ENCODE results near the gene MINK1.
"Not testable (repeated sequence)": the region's sequence is repeated elsewhere in the genome, so short reads cannot be mapped to it uniquely, and the experiment has no call there.

MINK1 gene

DNA sequence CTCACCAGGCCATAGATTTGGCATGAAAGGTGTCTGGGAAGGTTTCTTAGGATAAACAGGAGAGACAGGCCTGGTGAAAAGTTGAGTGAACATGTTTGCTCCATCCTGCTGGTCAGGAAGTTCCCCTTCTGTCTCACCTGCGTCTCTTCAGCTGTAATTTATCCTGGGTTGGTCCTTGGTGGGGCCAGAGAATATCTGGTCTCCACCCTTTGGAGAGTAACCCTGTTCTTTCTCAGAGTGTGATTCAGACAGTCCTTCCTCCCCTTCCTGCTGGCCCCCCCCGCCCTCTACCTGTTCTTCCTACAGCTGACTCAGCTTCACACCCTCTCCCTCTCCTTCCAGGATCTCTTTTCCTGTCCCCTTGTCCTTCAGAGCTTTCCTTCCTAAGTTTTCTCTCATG, 17.1 kb downstream of the MINK1 start:
- no peak for DNase-seq

GRCh38 chr17:4851084-4851483, 17.9 kb downstream of the MINK1 start:
- no peak for DNase-seq

DNA sequence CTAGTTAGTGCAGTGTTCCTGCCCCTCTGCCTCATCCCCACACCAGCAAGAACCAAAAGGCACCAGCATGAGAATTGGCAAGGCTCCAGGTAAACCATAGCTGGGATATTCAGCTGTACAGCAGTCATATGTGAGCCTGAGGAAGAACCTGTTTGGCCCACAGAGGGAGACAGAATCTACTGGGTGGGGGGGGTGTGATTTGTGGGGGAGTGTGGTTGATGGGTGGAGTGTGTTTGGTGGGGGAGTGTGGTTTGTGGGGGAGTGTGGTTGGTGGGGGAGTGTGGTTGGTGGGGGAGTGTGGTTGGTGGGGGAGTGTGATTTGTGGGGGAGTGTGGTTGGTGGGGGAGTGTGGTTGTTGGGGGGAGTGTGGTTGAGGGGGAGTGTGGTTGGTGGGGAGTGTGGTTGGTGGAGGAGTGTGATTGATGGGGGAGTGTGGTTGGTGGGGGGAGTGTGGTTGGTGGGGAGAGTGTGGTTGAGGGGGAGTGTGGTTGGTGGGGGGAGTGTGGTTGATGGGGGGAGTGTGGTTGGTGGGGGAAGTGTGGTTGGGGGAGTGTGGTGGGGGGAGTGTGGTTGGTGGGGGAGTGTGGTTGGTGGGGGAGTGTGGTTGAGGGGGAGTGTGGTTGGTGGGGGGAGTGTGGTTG, 19.5 kb downstream of the MINK1 start:
- DNase-seq = peak in 1 of 4 experiments; percentile 14

- no peak for DNase-seq
Observed at GRCh38 chr17:4853208-4853671, 20.1 kb downstream of the MINK1 start.

- no peak for DNase-seq
Observed at GRCh38 chr17:4854111-4854681, 21.1 kb downstream of the MINK1 start.

DNA sequence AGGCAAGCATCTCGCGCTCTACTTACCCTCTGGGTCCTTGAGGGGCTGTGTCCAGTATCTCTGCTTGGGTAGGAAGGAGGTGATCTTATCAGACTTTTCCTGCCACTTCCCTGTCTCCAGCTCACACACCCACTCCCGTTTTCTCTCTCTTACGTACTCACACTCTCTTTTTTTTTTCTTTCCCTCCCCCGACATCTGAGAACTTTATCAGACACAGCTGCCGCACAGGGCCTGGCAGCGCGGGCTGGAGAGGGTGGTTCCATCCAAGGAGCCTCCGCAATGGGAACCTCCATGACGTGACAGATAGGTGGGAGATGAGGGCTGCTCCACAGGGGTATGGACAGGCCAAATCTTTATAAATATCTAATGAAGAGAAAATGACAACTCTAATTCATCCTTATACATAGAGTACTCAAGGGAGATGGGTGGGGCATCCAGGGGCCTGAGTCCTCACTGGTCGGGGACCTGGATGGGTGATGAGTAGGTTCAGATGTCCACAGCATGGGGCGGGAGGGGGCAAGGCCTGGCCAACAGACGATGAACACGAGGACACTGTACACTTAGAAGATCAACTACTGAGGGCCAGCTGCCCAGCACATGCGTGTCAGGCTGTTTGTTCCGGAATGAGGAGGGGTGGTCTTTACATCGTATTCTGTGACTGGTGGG, 23.3 kb downstream of the MINK1 start:
- DNase-seq = no peak

- DNase-seq = no peak
Observed at GRCh38 chr17:4856937-4857314, 23.8 kb downstream of the MINK1 start.

DNA sequence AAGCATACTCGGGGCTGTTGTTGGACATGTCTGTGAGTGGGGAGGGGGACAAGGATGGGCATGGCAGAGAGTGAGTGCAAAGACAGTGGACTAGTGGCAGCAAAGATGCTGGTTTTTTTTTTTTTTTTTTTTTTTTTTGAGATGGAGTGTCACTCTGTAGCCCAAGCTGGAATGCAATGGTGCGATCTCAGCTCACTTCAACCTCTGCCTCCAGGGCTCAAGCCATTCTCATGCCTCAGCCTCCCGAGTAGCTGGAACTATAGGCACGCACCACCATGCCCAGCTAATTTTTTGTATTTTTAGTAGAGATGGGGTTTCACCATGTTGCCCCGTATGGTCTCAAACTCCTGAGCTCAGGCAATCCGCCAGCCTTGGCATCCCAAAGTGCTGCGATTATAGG, 24.2 kb downstream of the MINK1 start:
- DNase-seq = not testable (repeated sequence)

DNA sequence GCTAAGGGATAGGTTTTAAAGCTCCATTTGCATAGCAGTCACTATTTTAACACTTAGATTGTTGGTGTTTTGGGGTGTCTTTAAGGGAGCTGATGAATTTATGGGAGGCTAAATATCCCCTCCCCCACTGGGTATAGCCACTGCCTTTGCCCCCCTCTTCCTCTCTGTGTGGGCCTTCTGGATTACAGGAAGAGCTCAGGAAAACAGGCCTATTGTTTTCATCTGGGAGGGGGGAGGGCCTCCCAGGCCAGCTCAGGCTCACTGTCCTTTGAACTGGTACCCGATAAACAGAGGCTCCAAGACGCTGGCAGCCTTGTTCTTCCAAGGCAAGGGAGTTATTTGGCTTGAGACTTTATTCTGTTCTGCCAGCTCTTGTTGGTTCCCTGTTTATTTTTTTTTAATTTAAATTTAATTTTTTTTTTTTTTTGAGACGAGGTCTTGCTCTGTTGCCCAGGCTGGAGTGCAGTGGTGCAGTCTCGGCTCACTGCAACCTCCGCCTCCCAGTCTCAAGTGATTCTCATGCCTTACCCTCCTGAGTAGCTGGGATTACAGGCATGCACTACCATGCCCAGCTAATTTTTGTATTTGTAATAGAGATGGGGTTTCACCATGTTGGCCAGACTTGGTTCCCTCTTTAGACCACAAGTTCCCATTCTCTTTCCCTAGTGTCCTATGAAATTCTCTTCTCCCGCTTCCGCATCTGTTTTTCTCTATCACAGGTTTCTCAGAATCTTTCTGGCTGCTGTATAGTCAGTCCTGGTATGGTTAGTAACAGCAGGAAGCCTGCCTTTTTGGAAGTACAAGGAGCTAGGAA, 25.1 kb downstream of the MINK1 start:
- no peak for DNase-seq

DNA sequence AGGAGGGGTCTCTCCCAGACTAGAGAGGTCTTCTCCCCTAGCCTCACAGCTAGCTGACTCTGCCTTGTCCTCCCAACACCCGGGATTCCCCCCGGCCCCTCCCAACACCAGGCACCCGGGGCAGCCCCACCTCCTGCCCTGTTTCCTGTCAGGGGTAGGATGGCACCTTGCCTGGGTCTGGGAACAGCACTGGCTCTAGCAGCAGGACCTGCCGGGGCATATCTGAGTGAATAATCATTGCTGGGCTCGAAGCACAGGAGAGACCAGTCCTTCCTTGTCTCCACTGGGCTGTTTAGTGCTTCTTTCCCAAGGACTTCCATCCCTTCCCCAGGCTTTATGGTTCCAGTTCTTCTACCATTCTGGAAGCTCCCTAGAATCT, 25.7 kb downstream of the MINK1 start:
- DNase-seq = no peak

- DNase-seq = no peak
Observed at GRCh38 chr17:4859816-4860625, 26.9 kb downstream of the MINK1 start.

GRCh38 chr17:4860651-4861050, 27.5 kb downstream of the MINK1 start:
- DNase-seq = no peak

DNA sequence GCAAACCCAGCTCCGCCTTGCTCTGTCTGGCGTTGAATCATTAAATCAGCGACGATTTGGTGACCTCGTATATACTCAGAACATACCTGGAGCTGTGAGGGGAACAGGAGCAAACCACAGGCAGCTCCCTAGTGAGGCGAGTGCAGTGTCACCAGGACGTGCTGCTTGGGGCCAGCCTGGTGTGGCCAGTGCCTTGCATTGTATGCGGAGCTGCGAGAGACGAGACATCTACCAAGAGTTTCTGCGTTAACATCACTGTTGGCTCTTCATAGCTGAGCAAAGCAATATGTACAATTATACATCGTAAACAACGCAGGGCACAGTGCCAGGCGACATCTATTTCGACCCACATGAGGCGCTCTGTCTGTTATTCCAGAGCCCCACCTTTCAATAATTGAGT, 27.9 kb downstream of the MINK1 start:
- DNase-seq = no peak

DNA sequence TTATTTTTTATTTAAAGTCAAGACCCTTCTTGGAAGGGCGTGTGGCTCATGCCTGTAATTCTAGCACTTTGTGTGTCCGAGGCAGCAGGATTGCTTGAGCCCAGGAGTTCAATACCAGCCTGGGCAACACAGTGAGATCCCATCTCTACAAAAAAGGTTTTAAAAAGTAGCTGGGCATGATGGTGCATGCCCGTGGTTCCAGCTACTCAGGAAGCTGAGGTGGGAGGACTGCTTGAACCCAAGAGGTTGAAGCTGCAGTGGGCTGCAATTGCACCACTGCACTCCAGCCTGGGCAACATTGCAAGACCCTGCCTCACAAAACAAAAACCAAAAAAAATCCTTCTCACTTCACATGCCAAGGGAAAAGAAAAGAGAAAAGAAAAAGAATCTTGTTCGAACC, 29.6 kb downstream of the MINK1 start:
- no peak for DNase-seq

DNA sequence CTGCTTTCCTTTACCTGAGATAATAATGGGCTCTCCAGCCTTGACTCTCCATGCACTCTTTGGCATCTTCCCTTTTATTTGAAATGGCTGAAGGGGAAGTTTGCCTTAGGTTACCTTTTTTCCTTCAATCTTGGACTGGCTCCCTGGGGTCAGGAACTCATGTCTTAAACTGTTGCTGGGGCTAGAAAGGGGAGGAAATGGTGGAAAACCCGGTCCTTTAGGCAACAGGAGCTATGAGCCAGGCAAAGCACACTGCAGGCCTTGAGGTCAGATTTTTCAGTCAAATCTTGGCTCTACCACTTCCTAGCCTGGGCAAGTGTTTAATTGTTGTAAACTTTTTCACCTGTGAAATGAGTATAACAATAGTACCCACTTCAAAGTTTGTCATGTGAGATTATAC, 30.2 kb downstream of the MINK1 start:
- no peak for DNase-seq

GRCh38 chr17:4867535-4867934, 34.4 kb downstream of the MINK1 start:
- DNase-seq = not testable (repeated sequence)

DNA sequence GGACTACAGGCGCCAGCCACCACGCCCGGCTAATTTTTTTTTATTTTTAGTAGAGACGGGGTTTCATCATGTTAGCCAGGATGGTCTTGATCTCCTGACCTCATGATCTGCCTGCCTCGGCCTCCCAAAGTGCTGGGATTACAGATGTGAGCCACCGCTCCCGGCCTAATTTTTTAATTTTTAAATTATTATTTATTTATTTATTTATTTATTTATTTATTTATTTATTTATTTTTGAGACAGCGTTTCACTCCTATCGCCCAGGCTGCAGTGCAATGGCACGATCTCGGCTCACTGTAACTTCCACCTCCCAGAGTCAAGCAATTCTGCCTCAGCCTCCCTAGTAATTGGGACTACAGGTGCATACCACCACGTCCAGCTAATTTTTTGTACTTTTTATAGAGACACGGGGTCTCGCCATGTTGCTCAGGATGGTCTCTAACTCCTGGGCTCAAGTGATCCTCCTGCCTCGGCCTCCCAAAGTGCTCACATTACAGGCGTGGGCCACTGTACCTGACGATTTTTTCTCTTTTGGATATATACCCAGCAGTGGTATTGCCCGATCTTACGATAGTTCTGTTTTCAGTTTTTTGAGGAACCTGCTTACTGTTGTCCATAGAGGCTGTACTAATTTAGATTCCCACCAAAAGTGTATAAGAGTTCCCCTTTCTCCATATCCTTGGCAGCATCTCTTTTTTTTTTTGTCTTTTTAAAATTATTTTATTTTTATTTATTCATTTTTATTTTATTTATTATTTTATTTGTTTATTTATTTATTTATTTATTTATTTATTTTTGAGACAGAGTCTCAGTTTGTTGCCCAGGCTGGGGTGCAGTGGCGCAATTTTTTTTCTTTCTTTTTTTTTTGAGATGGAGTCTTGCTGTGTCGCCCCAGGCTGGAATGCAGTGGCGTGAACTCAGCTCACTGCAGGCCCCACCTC, 36.2 kb downstream of the MINK1 start:
- DNase-seq = not testable (repeated sequence)

DNA sequence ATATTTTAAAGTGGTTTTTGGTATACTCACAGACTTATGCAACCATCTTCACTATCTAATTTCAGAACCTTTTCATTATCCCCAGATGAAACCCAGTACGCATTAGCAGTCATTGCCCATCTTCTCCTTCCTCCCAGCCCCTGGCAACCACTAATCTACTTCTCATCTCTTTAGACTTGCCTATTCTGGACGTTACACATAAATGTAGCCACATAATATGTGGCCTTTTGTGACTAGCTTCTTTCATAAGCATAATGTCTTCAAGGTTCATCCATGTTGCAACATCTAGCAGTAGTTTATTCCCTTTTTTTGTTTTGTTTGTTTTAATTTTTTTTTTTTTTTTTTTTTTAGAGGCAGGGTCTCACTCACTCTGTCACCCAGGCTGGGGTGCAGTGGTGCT, 37.7 kb downstream of the MINK1 start:
- no peak for DNase-seq

DNA sequence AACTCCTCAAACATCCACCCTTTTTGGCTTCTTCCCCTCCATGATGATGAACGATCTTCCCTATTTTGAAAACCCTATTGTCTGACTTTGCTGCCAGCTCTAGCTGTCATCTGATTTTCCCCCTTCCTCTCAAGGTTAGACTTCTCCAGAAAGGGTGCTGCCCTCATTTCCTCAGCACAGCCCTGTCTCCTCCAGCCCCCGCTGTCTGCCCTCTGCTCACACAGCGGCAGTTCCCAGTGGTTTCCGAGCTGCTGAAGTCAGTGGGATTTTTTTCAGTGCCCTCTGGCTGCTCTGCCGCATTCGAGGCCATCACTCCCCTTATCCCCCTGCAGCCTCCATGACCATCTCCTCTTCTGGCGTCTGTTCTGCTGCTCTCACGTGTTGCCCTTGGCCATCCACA, 39.6 kb downstream of the MINK1 start:
- DNase-seq = no peak

DNA sequence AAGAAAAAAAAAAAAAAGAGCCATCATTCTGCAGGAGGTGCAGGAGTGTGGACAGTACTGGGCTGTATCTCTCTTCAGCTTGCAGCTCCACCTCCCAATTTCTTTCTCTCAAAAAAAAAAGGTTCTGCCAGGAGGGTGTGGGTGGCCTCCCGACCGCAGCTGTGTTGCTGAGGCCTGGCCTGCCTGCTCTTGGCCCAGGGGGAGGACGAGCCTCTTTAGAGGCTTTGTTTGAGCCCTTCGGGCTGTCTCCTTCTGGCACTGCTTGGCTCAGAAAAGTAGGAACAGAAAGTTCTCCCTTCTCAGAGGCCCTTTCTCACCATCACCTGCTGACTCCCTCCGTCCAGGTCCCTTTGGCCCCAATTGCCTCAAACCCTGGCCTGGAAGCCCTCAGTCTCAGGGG, 43.9 kb downstream of the MINK1 start:
- no peak for DNase-seq

DNA sequence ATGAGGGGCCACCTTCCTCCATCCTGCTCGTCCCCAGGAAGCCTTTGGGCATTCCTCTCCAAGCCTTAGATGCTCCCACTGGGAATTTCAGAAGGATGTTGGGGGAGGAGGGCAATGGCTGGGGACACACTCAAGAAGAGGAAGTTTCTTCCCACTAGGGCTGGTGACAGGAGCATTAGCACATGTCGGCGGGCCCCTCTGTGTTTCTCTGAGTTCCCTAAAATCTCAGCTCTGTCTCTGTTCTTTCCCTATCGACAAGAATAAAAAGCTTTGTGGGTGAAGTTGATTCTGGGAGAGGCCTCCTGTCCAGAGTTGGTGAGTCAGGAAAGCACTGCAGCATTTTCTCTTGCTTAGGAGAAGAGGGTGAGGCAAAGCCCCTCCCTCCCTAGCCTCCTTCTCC, 46.5 kb downstream of the MINK1 start:
- no peak for DNase-seq

DNA sequence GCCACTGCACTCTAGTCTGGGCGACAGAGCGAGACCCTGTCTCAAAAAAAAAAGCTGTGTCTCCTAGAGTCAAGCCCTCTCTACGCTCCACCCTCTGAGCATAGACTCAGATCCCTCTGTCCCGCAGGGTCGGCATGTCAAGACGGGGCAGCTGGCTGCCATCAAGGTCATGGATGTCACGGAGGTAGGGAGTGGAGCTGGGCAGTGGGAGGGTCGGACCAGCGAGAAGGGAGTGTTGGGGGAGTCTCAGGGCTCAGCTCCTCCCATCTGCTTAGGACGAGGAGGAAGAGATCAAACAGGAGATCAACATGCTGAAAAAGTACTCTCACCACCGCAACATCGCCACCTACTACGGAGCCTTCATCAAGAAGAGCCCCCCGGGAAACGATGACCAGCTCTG, 47.7 kb downstream of the MINK1 start:
- no peak for DNase-seq

Data from activated naive CD4-positive, alpha-beta T cell (primary cell).